Breast epithelium (tissue), 3 donors: ENCODE results near the gene USP17L29.

Experiments used
- POLR2AphosphoS5 ChIP-seq, 3 donors: sonication (generic); formaldehyde crosslinking; IDR thresholded peaks; one replicate each; pipeline ENCODE4 v1.6.1; 2017; ENCODE audit warnings: antibody characterized with exemption in 3 of 3
- TF ChIP-seq, protein P1 (sequence below), 3 donors: fragments of 450-650 bp; IDR thresholded peaks; one replicate each; pipeline ENCODE4 v1.5.1; 2016 to 2017; ENCODE audit warnings: antibody characterized with exemption in 3 of 3, mild to moderate bottlenecking in 3 of 3, moderate library complexity in 3 of 3

DNA sequence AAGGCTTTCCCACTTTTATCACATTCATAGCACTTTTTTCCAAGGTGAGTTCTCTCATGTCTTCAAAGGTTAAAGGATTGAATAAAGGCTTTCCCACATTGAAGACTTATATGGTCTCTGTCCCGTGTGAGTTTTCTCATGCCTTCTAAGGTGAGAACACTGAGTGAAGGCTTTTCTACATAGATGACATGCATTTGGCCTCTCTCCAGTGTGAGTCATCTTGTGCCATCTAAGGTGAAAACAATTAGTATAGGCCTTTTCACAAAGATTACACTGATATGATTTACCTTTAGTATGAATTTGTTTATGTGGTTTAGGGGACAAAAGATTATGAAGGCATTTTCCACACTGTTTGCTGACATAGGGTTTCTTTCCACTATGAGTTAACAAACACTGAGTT lies 30.7 kb downstream of the USP17L29 start:
- TF ChIP-seq, protein P1, sequence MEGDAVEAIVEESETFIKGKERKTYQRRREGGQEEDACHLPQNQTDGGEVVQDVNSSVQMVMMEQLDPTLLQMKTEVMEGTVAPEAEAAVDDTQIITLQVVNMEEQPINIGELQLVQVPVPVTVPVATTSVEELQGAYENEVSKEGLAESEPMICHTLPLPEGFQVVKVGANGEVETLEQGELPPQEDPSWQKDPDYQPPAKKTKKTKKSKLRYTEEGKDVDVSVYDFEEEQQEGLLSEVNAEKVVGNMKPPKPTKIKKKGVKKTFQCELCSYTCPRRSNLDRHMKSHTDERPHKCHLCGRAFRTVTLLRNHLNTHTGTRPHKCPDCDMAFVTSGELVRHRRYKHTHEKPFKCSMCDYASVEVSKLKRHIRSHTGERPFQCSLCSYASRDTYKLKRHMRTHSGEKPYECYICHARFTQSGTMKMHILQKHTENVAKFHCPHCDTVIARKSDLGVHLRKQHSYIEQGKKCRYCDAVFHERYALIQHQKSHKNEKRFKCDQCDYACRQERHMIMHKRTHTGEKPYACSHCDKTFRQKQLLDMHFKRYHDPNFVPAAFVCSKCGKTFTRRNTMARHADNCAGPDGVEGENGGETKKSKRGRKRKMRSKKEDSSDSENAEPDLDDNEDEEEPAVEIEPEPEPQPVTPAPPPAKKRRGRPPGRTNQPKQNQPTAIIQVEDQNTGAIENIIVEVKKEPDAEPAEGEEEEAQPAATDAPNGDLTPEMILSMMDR (IDR thresholded peaks at IDR 0.05): no peak
- no peak for TF ChIP-seq POLR2AphosphoS5 (IDR thresholded peaks at IDR 0.05)
